ENCODE results near the gene FAM107A.

FAM107A gene

GRCh38 chr3:58577269-58577821 is at the start of gene FAM107A:
TSS of gene FAM107A (minus strand) at chr3:58577391. CDS start at chr3:58569860, 7,531 bp downstream.
- no peaks in the 10 kb centered on the region for H3K36me3 Mint-ChIP-seq (ENCODE audit: low read depth)
- H3K4me3 Mint-ChIP-seq: no peak within 1 kb of the TSS
- peaks cover 57% of the 10 kb centered on the region for H3K4me1 Mint-ChIP-seq
- H3K9me3 Mint-ChIP-seq: no peaks in the 10 kb centered on the region
- peak within 1 kb of the TSS; percentile 24 to 66 (median 50) for H3K27ac Mint-ChIP-seq
- peaks cover 22% of the 10 kb centered on the region for H3K27me3 Mint-ChIP-seq (ENCODE audit: low read depth)
- TF ChIP-seq CTCF (IDR thresholded peaks at IDR 0.05; ENCODE audit: unreplicated experiment in 3 of 3): no peak

- Mint-ChIP-seq H3K27ac (peak overlapping the region in 2 of 3 experiments; percentile 11 to 21), H3K27me3 (ENCODE audit: low read depth) (peaks cover 13% of the 10 kb centered on the region), H3K4me3 (no peak overlapping the region), H3K4me1 (peaks cover 39% of the 10 kb centered on the region), H3K9me3 (no peaks in the 10 kb centered on the region), H3K36me3 (ENCODE audit: low read depth) (no peaks in the 10 kb centered on the region)
- no peak for TF ChIP-seq CTCF (IDR thresholded peaks at IDR 0.05; ENCODE audit: unreplicated experiment in 3 of 3)
These were observed 48.1 kb upstream of the FAM107A start for GRCh38 chr3:58625196-58625824.

- Mint-ChIP-seq H3K9me3 (no peaks in the 10 kb centered on the region), H3K36me3 (ENCODE audit: low read depth) (no peaks in the 10 kb centered on the region), H3K4me3 (no peak overlapping the region), H3K27me3 (ENCODE audit: low read depth) (peaks cover 14% of the 10 kb centered on the region), H3K4me1 (peaks cover 43% of the 10 kb centered on the region), H3K27ac (no peak overlapping the region)
- no peak for TF ChIP-seq CTCF (IDR thresholded peaks at IDR 0.05; ENCODE audit: unreplicated experiment in 3 of 3)
These were observed 47.4 kb upstream of the FAM107A start for GRCh38 chr3:58624550-58624949.

- Mint-ChIP-seq H3K4me1 (peaks cover 43% of the 10 kb centered on the region), H3K4me3 (no peak overlapping the region), H3K36me3 (ENCODE audit: low read depth) (no peaks in the 10 kb centered on the region), H3K27me3 (ENCODE audit: low read depth) (peaks cover 16% of the 10 kb centered on the region), H3K9me3 (no peaks in the 10 kb centered on the region), H3K27ac (no peak overlapping the region)
- no peak for TF ChIP-seq CTCF (IDR thresholded peaks at IDR 0.05; ENCODE audit: unreplicated experiment in 3 of 3)
These were observed 46.8 kb upstream of the FAM107A start for GRCh38 chr3:58623961-58624360.

- peaks cover 43% of the 10 kb centered on the region for H3K4me1 Mint-ChIP-seq
- peaks cover 16% of the 10 kb centered on the region for H3K27me3 Mint-ChIP-seq (ENCODE audit: low read depth)
- H3K36me3 Mint-ChIP-seq (ENCODE audit: low read depth): no peaks in the 10 kb centered on the region
- no peak overlapping the region for H3K4me3 Mint-ChIP-seq
- TF ChIP-seq CTCF (IDR thresholded peaks at IDR 0.05; ENCODE audit: unreplicated experiment in 3 of 3): no peak
- no peak overlapping the region for H3K27ac Mint-ChIP-seq
- H3K9me3 Mint-ChIP-seq: no peaks in the 10 kb centered on the region
These were observed 46.3 kb upstream of the FAM107A start for GRCh38 chr3:58623478-58623877.

- Mint-ChIP-seq H3K4me1 (peaks cover 49% of the 10 kb centered on the region), H3K9me3 (no peaks in the 10 kb centered on the region), H3K36me3 (ENCODE audit: low read depth) (no peaks in the 10 kb centered on the region), H3K27ac (no peak overlapping the region), H3K4me3 (no peak overlapping the region), H3K27me3 (ENCODE audit: low read depth) (peaks cover 17% of the 10 kb centered on the region)
- no peak for TF ChIP-seq CTCF (IDR thresholded peaks at IDR 0.05; ENCODE audit: unreplicated experiment in 3 of 3)
These were observed 45.7 kb upstream of the FAM107A start for GRCh38 chr3:58622892-58623291.

Measured in nephron (organoid).